ENCODE results near the gene ARHGAP40.

The ARHGAP40 gene

DNA sequence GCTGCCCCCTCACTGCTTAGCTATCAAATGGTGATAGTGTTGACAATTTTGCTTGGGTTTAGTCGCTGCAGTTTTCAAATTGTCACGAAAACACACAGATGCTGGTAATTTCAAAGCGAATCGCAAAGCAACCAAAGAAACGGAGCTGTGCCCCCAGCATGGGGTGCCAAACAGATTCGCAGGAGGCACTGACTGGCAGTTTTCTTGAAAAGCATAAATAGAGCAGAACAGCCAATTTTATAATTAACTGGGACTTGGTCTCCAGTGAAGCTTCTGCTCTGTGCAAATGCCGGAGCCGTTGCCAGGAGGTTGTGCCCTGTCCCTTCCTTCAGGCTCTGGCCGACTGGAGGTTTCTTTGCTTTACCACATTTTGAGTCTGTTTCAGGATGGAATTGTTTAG, 18.8 kb downstream of the ARHGAP40 start:
- no peak for DNase-seq

DNA sequence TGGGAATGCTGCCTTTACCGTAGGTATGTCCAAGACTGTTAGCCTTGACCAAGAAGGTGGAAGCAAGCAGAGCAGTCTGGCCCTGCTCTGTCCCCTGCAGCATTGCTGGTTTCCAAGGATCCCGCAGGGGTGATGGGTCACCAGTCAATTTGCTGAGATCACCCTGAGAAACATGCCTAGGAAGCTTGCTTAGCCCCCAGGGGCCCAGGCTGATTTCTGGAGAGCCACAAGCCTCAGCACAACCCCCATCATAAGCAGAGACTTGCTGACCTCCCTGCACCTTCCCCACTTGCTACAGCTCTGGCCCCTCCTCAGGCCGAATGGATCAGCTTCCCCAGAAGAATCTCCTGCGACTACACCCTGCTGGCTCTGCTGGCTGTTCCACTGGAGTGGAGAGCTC, 21.5 kb downstream of the ARHGAP40 start:
- DNase-seq: no peak

DNA sequence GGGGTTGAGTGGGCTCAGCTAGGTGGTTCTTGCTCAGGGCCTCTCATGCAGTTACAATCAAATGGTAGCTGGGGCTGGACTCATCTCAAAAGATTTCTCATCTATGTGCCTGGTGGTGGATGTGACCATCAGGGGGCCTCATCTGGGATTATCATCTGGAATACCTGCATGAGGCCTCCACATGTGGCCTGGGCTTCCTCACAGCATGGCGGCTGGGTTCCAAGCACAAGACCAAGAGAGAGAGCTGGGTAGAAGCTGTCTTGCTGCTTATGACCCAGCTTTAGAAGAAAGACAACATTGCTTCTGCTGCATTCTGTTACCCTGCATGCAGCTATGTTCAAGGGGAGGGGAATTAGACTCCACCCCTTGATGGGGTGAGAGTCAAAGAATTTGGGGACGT, 22.5 kb downstream of the ARHGAP40 start:
- DNase-seq: no peak

DNA sequence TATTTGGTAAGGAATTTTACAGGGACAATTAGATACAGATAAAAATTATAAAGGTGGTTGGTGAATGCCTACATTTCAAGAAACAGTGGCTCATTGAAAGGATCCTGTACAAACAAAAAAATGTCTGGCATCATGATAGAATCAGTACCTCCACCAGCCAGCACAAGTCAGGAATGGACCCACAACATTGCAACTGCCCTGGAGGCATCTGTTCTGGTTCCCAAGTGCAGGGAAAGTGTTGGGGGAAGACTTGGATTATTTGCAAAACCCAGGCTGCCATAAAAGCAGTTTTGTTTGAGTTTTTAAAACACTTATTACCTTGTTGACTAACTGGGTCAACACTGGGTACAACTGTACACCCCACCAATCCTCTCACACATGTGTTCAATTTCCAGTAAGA, 24.3 kb downstream of the ARHGAP40 start:
- no peak for DNase-seq

DNA sequence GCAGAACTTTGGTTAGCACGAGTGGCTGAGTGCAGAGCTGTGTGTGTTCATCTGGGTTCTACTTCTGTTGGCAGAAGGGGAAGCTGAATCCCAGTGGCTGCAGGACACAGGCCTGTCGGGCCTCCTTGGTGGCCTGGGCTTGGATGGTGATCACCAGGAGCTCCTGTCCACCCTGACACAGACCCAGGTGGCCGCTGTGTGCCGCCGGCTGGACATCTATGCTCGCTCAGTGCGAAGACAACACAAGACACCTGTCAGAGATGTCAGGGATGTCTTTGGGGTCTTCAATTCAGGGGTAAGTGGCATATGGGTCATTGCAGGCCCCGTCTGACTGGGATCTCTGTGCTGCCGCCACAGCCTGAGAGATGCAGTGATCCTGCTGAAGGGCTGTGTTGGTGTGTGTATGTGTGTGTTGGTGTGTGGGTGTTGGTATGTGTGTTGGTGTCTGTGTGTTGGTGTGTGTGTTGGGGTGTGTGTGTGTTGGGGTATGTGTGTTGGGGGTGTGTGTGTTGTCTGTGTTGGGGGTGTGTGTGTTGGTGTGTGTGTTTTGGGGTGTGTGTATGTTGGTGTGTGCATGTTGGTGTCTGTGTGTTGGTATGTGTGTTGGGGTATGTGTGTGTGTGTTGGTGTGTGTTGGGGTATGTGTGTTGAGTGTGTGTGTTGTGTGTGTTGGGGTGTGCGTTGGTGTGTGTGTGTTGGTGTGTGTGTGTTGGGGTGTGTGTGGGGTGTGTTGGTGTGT, 25.5 kb downstream of the ARHGAP40 start:
- DNase-seq: no peak

DNA sequence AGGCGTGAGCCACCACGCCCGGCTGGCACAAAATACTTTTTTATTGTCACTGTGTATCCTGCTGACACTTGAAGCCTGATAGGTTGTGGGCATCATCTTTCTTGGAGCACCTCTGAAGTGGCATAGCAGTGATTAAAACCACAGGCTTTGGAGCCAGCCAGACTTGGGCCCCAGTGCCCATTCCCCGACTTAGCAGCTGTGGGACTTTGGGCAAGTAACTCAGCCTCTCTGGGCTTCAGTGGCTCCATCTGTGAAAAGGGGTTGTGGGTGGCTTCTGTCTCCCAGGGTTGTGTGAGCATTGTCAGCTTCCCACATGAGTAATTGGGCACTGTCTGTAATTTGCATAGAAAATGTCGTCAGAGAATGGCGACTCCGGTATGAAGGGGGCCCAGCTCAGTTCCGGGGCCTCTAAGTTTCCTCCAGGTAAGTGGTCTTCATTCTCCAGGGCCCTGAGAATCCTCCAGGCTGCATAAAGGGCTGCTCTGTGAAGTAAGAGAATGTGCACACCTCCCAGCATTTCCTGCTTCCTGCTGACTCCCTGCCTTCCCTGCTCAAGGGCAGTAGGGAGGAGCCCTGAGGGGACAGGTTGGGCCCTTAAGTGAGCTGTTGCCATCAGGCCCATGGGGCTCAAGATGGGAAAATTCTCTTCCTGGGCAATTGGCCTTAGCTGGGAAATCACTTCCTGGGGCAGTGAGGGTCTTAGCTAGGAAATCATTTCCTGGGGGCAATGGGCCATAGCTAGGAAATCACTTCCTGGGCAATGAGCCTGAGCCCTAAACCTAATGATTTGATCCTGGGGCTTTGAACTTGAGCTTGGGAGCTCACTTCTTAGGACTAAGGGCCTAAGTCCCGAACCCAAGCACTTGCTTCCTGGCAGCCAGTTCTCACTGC, 27.2 kb downstream of the ARHGAP40 start:
- no peak for DNase-seq

DNA sequence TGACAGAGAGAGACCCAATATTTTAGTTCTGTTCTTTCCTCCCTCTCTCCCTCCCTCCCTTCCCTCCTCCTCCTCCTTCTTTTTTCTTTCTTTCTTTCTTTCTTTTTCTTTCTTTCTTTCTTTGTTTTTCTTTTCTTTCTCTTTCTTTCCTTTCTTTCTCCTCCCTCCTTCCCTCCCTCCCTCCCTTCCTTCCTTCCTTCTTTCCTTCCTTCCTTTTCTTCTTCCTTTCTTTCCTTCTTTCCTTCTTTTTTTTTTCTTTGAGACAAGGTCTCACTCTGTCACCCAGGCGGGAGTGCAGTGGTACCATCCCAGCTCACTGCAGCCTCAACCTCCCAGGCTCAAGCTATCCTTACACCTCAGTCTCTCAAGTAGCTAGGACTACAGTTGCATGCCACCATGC, 28.4 kb downstream of the ARHGAP40 start:
- no peak for DNase-seq

DNA sequence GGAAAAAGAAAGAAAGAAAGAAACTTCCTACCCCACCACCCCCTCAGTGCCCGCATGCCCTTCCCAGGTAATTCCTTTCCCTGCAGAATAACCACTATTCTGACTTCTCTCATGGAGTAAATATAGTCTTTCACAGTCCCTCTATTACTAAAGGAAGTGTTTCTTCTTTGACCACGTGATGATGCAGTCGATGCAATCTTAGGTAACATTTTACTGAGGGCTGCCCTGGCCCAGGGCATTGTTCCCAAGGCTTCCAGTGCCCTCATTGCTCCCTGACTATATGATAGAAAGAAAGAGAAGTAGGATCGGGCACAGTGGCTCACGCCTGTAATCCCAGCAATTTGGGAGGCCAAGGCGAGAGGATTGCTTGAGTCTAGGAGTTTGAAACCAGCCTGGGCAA, 29.1 kb downstream of the ARHGAP40 start:
- no peak for DNase-seq

DNA sequence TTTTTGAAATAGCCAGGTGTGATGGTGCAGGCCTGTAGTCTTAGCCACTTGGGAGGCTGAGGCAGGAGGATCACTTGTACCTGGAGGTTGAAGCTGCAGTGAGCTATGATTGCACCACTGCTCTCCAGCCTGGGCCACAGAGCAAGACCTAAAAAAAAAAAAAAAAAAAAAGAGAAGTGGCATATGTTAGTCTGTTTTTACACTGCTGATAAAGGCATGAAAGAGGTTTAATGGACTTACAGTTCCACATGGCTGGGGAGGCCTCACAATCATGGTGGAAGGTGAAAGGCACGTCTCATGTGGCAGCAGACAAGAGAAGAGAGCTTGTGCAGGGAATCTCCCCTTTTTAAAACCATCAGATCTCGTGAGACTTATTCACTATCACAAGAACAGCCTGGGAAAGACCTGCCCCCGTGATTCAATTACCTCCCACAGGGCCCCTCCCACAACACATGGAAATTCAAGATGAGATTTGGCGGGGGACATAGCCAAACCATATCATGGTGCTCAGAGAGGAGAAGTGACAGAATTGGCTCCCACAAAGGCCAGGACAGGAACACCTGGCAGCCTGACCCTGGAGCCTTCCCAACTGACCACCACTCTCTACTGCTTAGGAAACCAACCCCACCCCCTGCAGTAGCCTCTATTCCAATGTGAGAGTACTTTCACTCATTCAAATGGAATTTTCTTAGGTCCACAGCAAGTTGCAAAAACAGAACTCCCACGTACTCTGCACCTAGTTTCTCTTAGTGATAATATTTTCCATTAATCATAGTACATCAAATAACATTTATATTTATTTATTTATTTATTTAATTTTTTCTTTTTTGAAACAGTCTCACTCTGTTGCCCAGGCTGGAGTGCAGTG, 29.8 kb downstream of the ARHGAP40 start:
- DNase-seq: no peak

DNA sequence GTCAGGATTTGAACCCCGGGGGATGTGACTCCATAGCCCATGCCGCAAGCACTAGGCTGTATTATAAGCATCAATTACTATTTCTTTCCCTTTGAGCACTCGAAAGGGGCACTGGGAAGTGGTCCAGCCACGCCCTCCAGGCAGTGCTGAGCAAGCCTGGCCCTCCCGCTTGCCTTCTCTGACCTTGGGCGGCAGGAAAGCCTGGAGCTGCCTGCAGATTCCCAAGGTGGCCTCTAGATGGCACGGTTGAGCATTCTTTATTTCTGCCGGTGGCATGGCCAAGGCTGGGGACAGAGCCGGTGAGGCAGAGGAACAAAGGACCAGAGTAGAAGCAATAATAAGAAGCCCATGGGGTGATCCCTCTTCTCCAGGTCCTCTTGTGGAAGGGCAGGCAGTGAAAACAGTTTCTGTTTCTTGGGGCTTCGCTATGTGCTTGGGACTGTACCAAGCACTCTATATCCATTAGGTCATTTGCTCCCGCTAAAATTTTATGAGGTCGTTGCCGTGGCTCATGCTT, 32.0 kb downstream of the ARHGAP40 start:
- peak; percentile 42 for DNase-seq

DNA sequence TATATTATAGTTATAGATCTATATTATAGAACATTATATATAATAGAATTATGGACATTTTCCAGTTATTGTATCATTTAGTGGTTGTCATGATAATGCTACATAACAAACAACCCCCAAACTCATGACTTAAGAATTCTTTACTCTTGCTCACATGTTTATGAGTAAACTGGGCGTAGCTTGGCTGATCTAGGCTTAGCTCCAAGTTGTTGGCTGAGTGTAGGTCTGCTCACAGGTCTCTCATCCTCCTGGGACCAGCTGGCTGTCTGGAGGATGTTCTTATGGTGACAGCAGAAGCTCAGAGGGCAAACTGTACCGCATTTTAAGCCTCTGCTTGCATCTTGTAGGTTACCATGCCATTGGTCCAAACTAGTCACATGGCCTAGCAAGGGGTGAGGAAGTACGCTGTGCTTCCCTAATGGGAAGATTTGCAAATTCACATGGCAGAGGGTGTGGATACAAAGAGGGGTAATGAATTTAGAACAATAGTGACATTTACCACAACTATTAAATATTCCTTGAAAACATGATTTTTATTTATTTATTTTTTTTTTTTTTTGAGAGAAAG, 34.2 kb downstream of the ARHGAP40 start:
- DNase-seq: no peak

DNA sequence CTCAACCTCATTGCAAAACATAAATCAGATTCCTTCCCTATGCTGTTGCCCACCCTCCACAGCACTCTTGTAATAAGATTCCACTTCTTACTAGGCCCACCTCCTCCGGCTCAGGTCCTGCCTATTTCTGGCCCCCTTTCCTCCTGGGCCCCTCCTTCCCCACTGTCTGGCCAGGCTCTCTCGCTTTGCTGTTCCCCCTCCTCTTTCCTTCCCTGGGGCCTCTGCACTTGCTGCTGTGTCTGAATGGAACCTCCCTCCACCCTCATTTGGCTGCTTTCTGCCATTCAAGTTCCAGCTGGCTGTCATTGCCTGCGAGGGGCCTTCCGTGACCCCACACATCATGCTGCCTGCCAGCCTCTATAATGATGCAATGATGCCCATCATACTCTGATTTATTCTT, 38.9 kb downstream of the ARHGAP40 start:
- no peak for DNase-seq

DNA sequence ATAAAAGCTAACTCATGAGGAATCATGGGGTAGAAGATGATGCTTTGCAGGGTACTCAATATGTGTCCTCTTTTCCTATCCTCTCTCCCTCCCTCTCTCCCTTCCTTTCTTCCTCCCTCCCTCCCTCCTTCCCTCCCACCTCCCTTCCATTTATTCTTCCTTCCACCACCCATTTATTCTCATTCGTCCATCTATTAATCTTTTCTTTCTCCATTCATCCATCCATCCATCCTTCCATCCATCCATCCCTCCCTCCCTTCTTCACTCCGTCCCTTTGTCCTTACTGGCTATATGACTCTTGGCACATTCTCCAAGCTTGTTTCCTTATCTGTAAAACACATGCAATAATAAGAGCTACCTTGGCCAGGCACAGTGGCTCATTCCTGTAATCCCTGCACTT, 40.9 kb downstream of the ARHGAP40 start:
- no peak for DNase-seq

DNA sequence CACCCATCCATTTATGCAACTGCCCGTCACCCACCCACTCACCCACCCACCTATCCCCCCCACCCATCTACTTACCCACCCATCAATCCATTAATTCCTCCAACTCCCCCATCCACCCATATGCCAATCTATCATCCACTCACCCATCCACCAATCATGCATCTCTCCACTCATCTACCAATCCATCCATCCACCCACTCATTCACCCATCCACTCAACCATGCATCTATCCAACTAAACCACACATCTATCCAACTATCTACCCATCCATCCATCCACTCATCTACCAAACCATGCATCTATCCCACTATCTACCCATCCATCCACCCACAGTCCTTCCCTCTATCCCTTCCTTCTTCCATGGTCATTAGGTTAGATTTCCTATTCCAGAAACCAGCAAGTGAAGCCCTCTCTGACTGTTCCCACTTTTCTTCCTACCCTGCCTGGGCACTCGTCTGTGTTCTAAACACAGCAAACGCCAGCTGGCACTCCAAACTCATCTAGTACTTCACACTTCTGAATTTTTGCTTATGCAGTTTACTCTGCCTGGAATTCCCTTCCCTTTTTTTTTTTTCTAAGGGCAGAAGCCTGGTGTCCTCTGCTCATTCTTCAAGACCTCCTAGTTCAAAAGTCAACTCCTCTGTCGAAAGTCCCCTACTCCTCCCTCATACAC, 43.1 kb downstream of the ARHGAP40 start:
- no peak for DNase-seq

DNA sequence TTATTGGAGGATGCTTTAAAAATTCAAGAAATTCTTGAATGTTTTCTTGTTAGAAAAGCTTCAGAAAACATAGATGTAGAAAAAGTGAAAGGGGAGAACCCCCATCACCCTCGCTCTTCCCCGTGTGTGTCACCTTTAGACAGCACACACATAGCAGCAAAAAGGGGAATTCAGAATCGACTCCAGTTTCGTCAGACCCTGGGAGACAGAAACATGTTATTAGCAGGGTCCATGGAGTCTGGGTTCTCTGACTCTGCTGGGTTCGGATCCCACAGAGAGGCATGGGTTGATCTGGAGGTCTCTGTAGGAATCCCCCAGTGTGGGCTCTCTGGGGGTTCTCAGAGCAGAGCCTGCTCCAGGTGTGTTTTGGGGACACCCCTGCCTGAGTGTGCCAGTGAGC, 43.7 kb downstream of the ARHGAP40 start:
- DNase-seq: no peak

DNA sequence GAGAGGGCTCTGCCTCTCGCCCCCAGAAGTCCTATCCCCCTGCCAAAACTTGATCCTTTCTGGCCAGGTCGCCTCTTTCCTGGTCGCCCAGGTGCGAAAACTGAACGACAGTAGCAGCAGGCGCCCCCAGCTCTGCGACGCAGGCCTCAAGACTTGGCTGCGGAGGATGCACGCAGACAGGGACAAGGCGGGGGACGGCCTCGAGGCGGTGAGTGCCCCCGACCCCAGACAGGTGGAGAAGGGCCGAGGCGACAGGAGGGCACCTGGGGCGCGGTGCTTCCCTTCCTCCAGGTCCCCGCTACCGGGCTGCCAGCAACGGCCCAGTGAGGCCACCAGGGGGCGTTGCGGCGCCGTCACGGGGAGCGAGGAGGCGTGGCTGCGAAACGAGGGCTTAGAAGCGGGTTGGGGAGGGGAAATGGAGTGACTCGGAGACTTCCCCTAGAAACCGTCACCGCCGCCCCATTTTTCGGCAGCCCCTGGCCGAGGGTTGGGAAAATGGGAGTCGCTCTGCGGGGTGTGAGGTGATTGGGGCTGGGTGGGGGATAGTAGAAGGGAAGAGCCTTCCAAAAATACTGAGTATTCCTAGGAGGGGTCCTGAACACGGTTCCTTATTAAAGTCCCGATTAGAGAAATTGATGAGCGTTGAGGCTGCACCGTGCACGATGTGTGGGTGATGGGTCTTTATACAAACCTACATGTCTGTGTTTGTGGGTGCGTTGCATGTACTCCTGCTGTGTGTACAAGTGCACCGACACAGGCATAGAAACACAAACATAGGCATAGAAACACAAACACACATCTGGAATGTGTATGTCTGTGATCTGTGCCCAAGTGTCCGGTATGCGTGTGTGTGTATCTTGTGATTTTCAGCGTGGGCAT, 44.6 kb downstream of the ARHGAP40 start:
- peak; percentile 91 for DNase-seq

DNA sequence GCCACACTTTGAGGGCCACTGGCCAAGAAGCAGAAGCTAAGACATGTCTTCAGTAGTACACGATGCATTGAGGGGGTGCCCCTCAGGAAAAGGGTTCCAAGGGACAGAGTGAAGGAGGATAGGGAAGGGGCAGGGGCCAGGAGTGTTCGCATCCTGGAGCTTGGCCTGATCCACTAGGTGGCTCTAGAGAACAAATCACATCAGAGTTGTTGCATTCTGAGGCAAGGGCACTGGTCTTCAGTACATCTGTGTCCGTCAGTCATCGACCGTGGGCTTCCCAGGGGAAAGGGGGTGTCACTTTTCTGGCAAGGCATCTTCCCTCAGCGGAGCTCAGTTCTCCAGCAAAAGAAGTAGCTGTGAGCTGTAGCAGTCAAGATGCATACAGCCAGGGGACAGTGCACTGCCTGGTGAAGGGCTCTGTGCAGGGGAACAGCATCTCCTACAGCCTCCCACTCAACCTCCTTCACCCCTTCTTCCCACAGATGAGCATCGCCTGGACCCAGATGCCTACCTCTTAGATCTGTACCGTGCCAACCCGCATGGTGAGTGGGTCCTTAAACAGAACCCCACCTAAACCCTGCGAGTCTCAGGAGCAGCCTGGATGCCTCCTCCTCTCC, 47.8 kb downstream of the ARHGAP40 start:
- no peak for DNase-seq

DNA sequence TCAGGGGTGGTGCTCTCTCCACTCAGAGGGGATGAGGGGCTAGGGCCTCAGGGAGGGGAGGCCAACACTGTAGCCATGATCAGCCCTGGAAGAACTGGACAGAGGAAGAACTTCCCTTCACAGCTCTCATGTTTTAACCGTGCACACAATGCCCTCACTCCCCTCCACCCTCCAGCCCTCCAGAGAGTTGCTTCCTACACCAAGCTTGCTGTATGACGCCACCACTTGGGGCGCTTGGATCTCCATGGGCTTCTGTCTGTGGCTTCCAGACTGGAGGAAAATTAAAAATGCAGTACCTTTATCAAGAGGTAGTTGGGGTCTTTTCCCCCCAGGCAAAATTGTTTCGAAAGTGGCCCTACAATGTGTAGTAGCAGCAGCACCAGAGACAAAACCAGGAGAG, 48.4 kb downstream of the ARHGAP40 start:
- no peak for DNase-seq

DNA sequence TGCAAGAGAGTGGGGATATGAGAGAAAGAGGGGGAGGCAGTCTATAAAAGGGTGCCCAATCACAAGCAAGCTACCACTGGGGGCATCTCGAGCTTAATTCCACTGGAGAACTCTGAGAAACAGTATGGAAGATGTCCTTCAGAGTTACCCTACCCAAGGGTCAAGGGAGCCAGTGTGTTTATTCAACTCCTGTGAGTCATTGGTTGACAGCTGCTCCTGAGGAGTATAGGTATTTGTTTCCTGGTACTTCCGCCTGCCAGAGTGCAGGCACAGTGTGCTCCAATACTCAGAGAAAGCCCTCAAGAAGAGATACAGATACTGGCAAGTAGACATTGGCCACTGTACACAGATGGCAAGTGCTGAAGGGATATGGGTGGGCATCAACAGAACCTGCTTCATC, 49.5 kb downstream of the ARHGAP40 start:
- no peak for DNase-seq

DNA sequence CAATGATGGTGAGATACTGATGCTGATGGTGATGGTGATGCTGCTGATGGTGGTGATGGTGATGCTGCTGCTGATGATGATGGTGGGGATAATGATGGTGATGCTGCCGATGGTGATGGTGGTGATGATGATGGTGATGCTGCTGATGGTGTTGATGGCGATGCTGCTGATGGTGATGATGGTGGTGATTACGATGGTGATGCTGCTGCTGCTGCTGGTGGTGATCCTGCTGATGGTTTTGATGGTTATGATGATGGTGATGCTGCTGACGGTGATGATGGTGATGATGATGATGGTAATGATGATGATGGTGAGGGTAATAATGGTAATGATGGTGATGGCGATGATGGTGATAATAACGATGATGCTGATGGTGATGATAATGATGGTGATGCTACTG, 50.0 kb downstream of the ARHGAP40 start:
- DNase-seq: no peak

DNA sequence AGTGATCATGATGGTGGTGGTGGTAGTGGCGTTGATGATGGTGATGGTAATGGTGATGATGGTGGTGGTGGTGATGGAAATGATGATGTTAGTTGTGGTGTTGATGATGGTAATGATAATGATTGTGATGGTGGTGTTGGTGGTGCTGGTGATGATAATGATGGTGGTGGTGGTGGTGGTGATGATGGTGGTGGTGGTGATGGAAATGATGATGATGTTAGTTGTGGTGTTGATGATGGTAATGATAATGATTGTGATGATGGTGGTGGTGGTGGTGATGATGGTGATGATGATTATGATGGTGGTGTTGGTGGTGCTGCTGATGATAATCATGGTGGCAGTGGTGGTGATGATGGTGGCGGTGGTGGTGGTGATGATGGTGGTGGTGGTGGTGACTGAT, 51.4 kb downstream of the ARHGAP40 start:
- DNase-seq: no peak
